Skin epidermis (tissue), 12 donors: ENCODE data around the gene SKOR2.

Experiments used
- H3K27ac ChIP-seq, 21 experiments: fragments of 200-600 bp; sonication (generic) in 11 of 21; one replicate each; pipeline ENCODE4 v1.5.0; 2020; ENCODE audit warnings: mild to moderate bottlenecking in 3 of 21, inconsistent platforms in 2 of 21, moderate library complexity in 2 of 21
- H3K4me3 ChIP-seq, 7 experiments: fragments of 200-600 bp; sonication (generic) in 2 of 7; one replicate each; pipeline ENCODE4 v1.5.0; 2020; ENCODE audit warnings: inconsistent platforms in 2 of 7, mild to moderate bottlenecking in 2 of 7, moderate library complexity in 1 of 7

SKOR2 gene

GRCh38 chr18:47251289-47252120, at the start of gene SKOR2:
SKOR2 (minus strand) TSS chr18:47251660; CDS start chr18:47249183, 2,477 bp downstream.
- H3K4me3 ChIP-seq = no peak within 1 kb of the TSS

GRCh38 chr18:47296462-47296861, 45.0 kb upstream of the SKOR2 start:
- H3K4me3 ChIP-seq = no peak overlapping the region
- H3K27ac ChIP-seq = no peak overlapping the region

More at GRCh38 chr18:47251289-47252120, at the start of gene SKOR2:
- no peak within 1 kb of the TSS for H3K27ac ChIP-seq

GRCh38 chr18:47294801-47295200, 43.3 kb upstream of the SKOR2 start:
- Histone ChIP-seq H3K27ac (no peak overlapping the region), H3K4me3 (no peak overlapping the region)

- H3K27ac ChIP-seq = no peak overlapping the region
- no peak overlapping the region for H3K4me3 ChIP-seq
These were observed 37.3 kb upstream of the SKOR2 start for GRCh38 chr18:47288741-47289140.

- H3K4me3 ChIP-seq = no peak overlapping the region
These were observed 36.6 kb upstream of the SKOR2 start for GRCh38 chr18:47287911-47288585.

GRCh38 chr18:47286776-47287410, 35.4 kb upstream of the SKOR2 start:
- Histone ChIP-seq H3K4me3 (no peak overlapping the region), H3K27ac (no peak overlapping the region)

More at GRCh38 chr18:47287911-47288585, 36.6 kb upstream of the SKOR2 start:
- no peak overlapping the region for H3K27ac ChIP-seq

DNA sequence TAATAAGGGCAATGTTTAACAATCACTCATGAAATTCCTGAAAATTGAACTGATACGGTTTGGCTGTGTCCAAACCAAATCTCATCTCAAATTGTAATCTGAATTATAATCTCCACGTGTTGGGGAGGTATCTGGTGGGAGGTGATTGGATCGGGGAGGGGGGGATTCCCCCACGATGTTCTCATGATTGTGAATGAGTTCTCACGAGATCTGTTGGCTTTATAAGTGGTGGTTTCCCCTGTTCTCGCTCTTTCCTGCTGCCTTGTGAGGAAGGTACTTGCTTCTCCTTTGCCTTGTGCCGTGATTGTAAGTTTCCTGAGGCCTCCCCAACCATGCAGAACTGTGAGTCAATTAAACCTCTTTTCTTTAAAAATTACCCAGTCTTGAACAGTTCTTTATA, 34.0 kb upstream of the SKOR2 start:
- no peak overlapping the region for H3K4me3 ChIP-seq
- H3K27ac ChIP-seq = no peak overlapping the region

- H3K4me3 ChIP-seq = no peak overlapping the region
- no peak overlapping the region for H3K27ac ChIP-seq
These were observed 33.4 kb upstream of the SKOR2 start for GRCh38 chr18:47284721-47285395.

DNA sequence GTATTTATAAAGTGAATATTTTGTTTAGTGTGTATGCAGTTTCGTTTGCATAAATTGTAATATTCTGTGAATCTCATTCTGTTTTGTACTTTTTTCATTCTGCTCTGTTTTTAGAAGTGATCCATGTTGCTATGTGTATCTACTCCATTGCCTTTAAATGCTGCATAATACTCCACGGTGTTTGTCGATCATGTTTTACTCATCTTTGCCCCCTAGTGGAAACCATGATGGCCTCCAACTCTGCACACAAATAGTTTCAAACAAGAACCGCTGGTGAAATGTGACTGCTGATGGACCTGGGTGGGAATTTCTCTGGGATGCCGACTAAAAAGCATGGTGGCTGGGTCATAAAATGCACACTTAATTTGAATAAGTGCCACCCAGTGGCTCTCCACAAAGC, 32.0 kb upstream of the SKOR2 start:
- Histone ChIP-seq H3K27ac (no peak overlapping the region), H3K4me3 (no peak overlapping the region)

DNA sequence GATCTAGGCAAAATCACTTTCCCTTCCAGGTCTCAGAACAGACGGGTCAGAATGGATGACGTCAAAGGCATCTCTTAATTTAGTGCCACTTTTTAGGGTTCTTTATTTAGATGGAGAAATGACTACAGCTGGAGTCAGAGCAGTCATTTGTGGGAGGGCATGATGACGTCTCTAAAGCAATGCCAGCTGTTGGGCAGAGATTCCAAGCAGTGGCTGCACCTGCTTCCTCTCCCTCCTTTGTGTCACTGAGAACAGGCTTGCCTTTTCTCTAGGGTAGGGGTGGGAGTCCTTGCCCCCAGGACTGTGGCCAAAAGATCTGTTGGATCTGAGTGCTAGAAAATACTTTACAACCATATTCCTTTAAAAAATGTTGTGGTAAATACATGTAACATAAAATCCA, 28.7 kb upstream of the SKOR2 start:
- H3K27ac ChIP-seq = no peak overlapping the region
- no peak overlapping the region for H3K4me3 ChIP-seq

- no peak overlapping the region for H3K27ac ChIP-seq
- H3K4me3 ChIP-seq = no peak overlapping the region
These were observed 23.5 kb upstream of the SKOR2 start for GRCh38 chr18:47274961-47275360.

DNA sequence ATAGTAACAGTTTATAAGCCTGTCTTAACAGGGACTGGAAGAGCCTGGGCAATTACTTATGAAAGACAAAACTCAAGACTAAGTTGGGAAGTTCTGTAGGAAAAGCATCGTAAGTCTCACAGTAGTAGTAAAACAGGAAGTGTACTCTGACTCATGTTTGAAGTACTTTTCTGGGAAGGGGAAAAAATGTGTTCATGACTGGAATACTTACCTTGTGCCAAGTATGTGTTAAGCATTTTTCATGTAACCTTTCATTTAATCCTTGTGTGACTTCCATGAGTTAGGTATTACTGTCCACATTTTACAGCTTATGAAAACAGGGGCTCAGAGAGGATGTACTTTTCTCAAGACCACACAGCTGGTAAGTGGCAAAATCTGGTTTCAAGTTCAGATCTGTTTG, 13.7 kb upstream of the SKOR2 start:
- H3K27ac ChIP-seq = no peak overlapping the region

DNA sequence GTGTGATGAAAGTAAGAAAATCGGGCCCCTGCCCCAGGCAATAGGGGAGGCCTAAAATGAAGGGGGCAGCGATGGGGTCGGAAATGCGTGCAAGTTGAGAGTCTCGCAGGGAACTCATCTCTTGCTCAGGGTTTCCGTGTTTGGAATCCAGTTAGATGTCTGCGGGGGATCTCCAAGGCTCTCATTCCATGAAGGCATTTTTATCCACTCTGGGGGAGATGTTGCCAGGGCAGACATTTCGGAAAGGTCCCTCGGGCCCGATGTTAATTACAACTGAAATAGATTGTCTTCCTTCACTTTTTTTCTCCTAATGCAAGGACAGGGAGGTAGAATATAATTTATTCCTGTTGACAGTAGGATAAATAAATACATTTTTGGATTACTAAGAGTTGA, 12.8 kb upstream of the SKOR2 start:
- H3K4me3 ChIP-seq = no peak overlapping the region

More for the DNA sequence above, 13.7 kb upstream of the SKOR2 start:
- no peak overlapping the region for H3K4me3 ChIP-seq

GRCh38 chr18:47263430-47264307, 12.2 kb upstream of the SKOR2 start:
- no peak overlapping the region for H3K27ac ChIP-seq
- peak overlapping the region in 1 of 7 experiments; percentile 8 for H3K4me3 ChIP-seq

More for the DNA sequence above, 12.8 kb upstream of the SKOR2 start:
- H3K27ac ChIP-seq = no peak overlapping the region

DNA sequence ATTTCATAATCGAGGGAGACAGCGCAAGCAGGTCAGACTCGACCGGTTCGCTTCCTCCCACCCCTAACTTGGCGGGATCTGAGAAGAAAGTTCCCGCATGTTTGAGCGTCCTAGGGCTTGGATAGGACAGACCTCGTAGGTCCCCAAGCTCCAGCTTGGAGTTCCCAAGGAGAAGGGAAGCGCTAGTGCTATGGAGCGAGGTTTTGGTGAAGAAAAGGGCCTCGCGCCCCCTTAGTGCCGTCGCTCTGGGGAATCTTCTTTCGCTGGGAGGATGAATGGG, 11.6 kb upstream of the SKOR2 start:
- no peak overlapping the region for H3K4me3 ChIP-seq

GRCh38 chr18:47262301-47263149, 11.1 kb upstream of the SKOR2 start:
- H3K4me3 ChIP-seq = no peak overlapping the region
- H3K27ac ChIP-seq = no peak overlapping the region

More for the DNA sequence above, 11.6 kb upstream of the SKOR2 start:
- no peak overlapping the region for H3K27ac ChIP-seq

DNA sequence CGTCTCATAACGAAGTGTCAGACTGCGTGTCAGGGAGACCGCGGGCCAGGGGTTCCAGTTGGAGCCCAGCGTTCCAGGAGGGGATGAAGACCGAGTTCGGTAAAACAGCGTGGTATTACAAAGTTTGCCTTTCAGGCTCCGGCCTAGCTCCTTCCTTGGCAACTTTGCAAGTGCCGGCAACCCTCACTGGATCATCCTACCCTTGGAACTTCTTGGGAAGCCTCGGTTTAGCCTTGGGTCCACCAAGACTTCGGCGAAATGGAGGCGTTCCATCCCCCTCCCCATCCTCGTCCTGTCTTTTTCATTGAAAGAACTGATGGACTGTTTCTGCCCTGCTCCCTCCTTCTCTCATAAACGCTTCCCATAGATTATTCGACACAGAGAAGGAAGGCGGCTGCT, 10.4 kb upstream of the SKOR2 start:
- no peak overlapping the region for H3K4me3 ChIP-seq
- no peak overlapping the region for H3K27ac ChIP-seq

- Histone ChIP-seq H3K4me3 (no peak overlapping the region), H3K27ac (no peak overlapping the region)
These were observed 9.7 kb upstream of the SKOR2 start for GRCh38 chr18:47260924-47261701.
